SKM-1 treated with dmso at 0.1 percent for 144 hours (cell line): ENCODE results near the gene SNAI1.
"Not testable (repeated sequence)": the region's sequence is repeated elsewhere in the genome, so short reads cannot be mapped to it uniquely, and the experiment has no call there.

Experiments used
- DNase-seq: peaks from one replicate; lab custom pipeline; 2025; ENCODE audit not compliant: unreplicated experiment; lab: John Stamatoyannopoulos, UW

SNAI1 gene

GRCh38 chr20:49982346-49983122, at the start of gene SNAI1:
Gene SNAI1, plus strand, starts transcription at chr20:49982980. Its CDS starts 80 bp downstream, at chr20:49983060.
- peak; percentile 87 for DNase-seq

GRCh38 chr20:49935746-49936152, 47.0 kb upstream of the SNAI1 start:
- DNase-seq: no peak

- DNase-seq: peak; percentile 82
Observed at GRCh38 chr20:49936153-49937026, 46.4 kb upstream of the SNAI1 start, which contains the start of gene RNF114. Gene RNF114, plus strand, starts transcription at chr20:49936397. Its CDS starts 16 bp downstream, at chr20:49936413.

- peak; percentile 76 for DNase-seq
Observed at GRCh38 chr20:49937027-49937929, 45.5 kb upstream of the SNAI1 start.

GRCh38 chr20:49938173-49939163, 44.3 kb upstream of the SNAI1 start:
- DNase-seq: no peak

GRCh38 chr20:49941456-49941855, 41.3 kb upstream of the SNAI1 start:
- DNase-seq: no peak

- no peak for DNase-seq
Observed at GRCh38 chr20:49942303-49942702, 40.5 kb upstream of the SNAI1 start.

- DNase-seq: no peak
Observed at GRCh38 chr20:49942942-49943341, 39.8 kb upstream of the SNAI1 start.

- no peak for DNase-seq
Observed at GRCh38 chr20:49945306-49945700, 37.5 kb upstream of the SNAI1 start.

GRCh38 chr20:49945701-49946477, 36.9 kb upstream of the SNAI1 start:
- DNase-seq: no peak

GRCh38 chr20:49948178-49948577, 34.6 kb upstream of the SNAI1 start:
- DNase-seq: no peak

GRCh38 chr20:49948809-49949507, 33.8 kb upstream of the SNAI1 start:
- no peak for DNase-seq

- DNase-seq: no peak
Observed at GRCh38 chr20:49951151-49951550, 31.6 kb upstream of the SNAI1 start.

- DNase-seq: no peak
Observed at GRCh38 chr20:49955167-49955566, 27.6 kb upstream of the SNAI1 start.

- DNase-seq: not testable (repeated sequence)
Observed at GRCh38 chr20:49955830-49956396, 26.9 kb upstream of the SNAI1 start.

GRCh38 chr20:49956689-49957088, 26.1 kb upstream of the SNAI1 start:
- DNase-seq: no peak

- DNase-seq: peak; percentile 12
Observed at GRCh38 chr20:49957089-49957938, 25.5 kb upstream of the SNAI1 start.
